ENCODE data around the gene PRKAG3.

- TF ChIP-seq CTCF (conservative IDR thresholded peaks at IDR 0.05) (no peak), EZH2 (IDR thresholded peaks at IDR 0.05; ENCODE audit: low read depth) (no peak)
Observed at GRCh38 chr2:218872645-218873358, 41.2 kb upstream of the PRKAG3 start.
